OCI-LY1 (cell line): Measurements from ENCODE around the gene MTCL3.
"Not testable (repeated sequence)": the region's sequence is repeated elsewhere in the genome, so short reads cannot be mapped to it uniquely, and the experiment has no call there.

Experiments
- H2AFZ ChIP-seq: fragments of 200-600 bp; sonication (generic), shearing (Covaris generic); 2 replicates; pipeline ENCODE4 v1.6.0; 2014; ENCODE audit warnings: antibody characterized with exemption, mild to moderate bottlenecking, low read length
- H3F3A ChIP-seq: fragments of 200-600 bp; sonication (generic), shearing (Covaris generic); 2 replicates; pipeline ENCODE4 v1.6.0; 2014; ENCODE audit warnings: mild to moderate bottlenecking, antibody characterized with exemption, low read length, moderate library complexity; ENCODE audit not compliant: insufficient read depth
- H3K27ac ChIP-seq: fragments of 200-600 bp; sonication (generic); 2 replicates; pipeline ENCODE4 v1.5.1; 2014; ENCODE audit warnings: low read length, mixed run types, mild to moderate bottlenecking, low read depth; ENCODE audit not compliant: poor library complexity, severe bottlenecking
- H3K27me3 ChIP-seq: fragments of 200-600 bp; sonication (generic); 2 replicates; pipeline ENCODE4 v1.6.0; 2014; ENCODE audit warnings: antibody characterized with exemption, mild to moderate bottlenecking, low read length, moderate library complexity; ENCODE audit not compliant: insufficient read depth
- H3K36me3 ChIP-seq: fragments of 200-600 bp; sonication (generic); 2 replicates; pipeline ENCODE4 v1.6.1; 2014; ENCODE audit warnings: mild to moderate bottlenecking, antibody characterized with exemption, low read length, moderate library complexity, mixed read lengths; ENCODE audit not compliant: insufficient read depth
- H3K4me1 ChIP-seq: fragments of 200-600 bp; sonication (generic); 2 replicates; pipeline ENCODE4 v1.5.1; 2014; ENCODE audit warnings: mild to moderate bottlenecking, low read length, moderate library complexity; ENCODE audit not compliant: insufficient read depth, severe bottlenecking
- H3K4me2 ChIP-seq: fragments of 200-600 bp; sonication (generic), shearing (Covaris generic); 2 replicates; pipeline ENCODE4 v1.6.1; 2014; ENCODE audit warnings: low read length
- H3K4me3 ChIP-seq: fragments of 200-600 bp; sonication (generic); 2 replicates; pipeline ENCODE4 v1.5.1; 2014; ENCODE audit warnings: low read length, low read depth, mild to moderate bottlenecking, mixed read lengths; ENCODE audit not compliant: poor library complexity, severe bottlenecking
- H3K79me2 ChIP-seq: fragments of 200-600 bp; shearing (Covaris generic); 2 replicates; pipeline ENCODE4 v1.6.1; 2016; ENCODE audit warnings: mixed run types, low read length, mixed read lengths; ENCODE audit not compliant: insufficient read depth
- H3K9ac ChIP-seq: fragments of 200-600 bp; sonication (generic), shearing (Covaris generic); 2 replicates; pipeline ENCODE4 v1.6.1; 2014; ENCODE audit warnings: mild to moderate bottlenecking, low read length, mixed read lengths
- H3K9me2 ChIP-seq: fragments of 200-600 bp; sonication (generic), shearing (Covaris generic); 2 replicates; pipeline ENCODE4 v1.6.1; 2014; ENCODE audit warnings: low read depth, mild to moderate bottlenecking, low read length, mixed read lengths
- H3K9me3 ChIP-seq: fragments of 200-600 bp; shearing (Covaris generic); 2 replicates; pipeline ENCODE4 v1.6.1; 2014; ENCODE audit warnings: low read length, mixed read lengths
- H4K20me1 ChIP-seq: fragments of 200-600 bp; sonication (generic), shearing (Covaris generic); 2 replicates; pipeline ENCODE4 v1.6.0; 2016; ENCODE audit warnings: mild to moderate bottlenecking, low read length; ENCODE audit not compliant: insufficient read depth
- EZH2 ChIP-seq: fragments of 200-600 bp; sonication (generic), shearing (Covaris generic); IDR thresholded peaks from 2 replicates; pipeline ENCODE4 v1.8.0; 2017; ENCODE audit warnings: borderline replicate concordance, mixed run types, mild to moderate bottlenecking, antibody characterized with exemption, low read length, moderate library complexity, mixed read lengths
- TF ChIP-seq, protein P1 (sequence below): fragments of 200-600 bp; sonication (generic), shearing (Covaris generic); IDR thresholded peaks from 2 replicates; pipeline ENCODE4 v1.5.1; 2017; ENCODE audit warnings: mild to moderate bottlenecking, antibody characterized with exemption, low read length, moderate library complexity, mixed read lengths

The MTCL3 gene

DNA sequence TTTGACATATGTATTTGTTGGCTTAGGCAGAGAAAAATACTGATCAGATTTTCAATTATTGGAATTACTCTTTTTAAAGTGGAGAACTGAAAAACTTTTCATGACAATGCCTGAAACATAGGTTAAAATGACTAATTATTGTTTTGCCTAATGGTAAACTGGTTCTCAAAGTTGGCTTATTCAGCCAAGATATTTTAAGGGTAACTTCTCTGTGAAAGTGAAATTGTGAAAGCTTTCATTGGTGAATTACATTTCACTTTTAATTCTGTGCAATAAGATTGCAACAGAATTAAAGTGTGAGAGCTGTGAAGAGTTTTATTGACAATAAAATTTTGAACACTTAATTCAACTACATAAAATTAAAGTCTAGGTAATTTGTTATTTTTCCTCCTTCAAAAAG, 84.5 kb downstream of the MTCL3 start:
- H3K9ac ChIP-seq, result no peak overlapping the region
- H3K27me3 ChIP-seq, result no peaks in the 10 kb centered on the region
- no peaks in the 10 kb centered on the region for H3K9me3 ChIP-seq
- no peak overlapping the region for H3K4me3 ChIP-seq
- H2AFZ ChIP-seq, result no peak overlapping the region
- no peaks in the 10 kb centered on the region for H3K9me2 ChIP-seq
- no peaks in the 10 kb centered on the region for H3K79me2 ChIP-seq
- H3K36me3 ChIP-seq, result no peaks in the 10 kb centered on the region
- no peaks in the 10 kb centered on the region for H4K20me1 ChIP-seq
- H3K27ac ChIP-seq, result no peak overlapping the region
- H3K4me2 ChIP-seq, result no peak overlapping the region
- TF ChIP-seq, protein P1, sequence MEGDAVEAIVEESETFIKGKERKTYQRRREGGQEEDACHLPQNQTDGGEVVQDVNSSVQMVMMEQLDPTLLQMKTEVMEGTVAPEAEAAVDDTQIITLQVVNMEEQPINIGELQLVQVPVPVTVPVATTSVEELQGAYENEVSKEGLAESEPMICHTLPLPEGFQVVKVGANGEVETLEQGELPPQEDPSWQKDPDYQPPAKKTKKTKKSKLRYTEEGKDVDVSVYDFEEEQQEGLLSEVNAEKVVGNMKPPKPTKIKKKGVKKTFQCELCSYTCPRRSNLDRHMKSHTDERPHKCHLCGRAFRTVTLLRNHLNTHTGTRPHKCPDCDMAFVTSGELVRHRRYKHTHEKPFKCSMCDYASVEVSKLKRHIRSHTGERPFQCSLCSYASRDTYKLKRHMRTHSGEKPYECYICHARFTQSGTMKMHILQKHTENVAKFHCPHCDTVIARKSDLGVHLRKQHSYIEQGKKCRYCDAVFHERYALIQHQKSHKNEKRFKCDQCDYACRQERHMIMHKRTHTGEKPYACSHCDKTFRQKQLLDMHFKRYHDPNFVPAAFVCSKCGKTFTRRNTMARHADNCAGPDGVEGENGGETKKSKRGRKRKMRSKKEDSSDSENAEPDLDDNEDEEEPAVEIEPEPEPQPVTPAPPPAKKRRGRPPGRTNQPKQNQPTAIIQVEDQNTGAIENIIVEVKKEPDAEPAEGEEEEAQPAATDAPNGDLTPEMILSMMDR, result no peak
- TF ChIP-seq EZH2, result no peak
- H3F3A ChIP-seq, result no peaks in the 10 kb centered on the region
- no peaks in the 10 kb centered on the region for H3K4me1 ChIP-seq

DNA sequence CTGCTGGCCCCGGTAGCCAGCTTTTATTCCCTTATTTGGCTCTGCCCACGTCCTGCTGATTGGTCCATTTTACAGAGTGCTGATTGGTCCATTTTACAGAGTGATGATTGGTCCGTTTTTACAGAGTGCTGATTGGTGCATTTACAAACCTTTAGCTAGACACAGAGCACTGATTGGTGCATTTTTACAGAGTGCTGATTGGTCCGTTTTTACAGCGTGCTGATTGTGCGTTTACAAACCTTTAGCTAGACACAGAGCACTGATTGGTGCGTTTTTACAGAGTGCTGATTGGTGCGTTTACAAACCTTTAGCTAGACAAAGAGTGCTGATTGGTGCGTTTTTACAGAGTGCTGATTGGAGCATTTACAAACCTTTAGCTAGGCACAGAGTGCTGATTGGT, 90.6 kb downstream of the MTCL3 start:
- H3K4me1 ChIP-seq, H3K36me3 ChIP-seq, H3K4me3 ChIP-seq, H3K4me2 ChIP-seq, H3K79me2 ChIP-seq, H3K9me2 ChIP-seq, H3F3A ChIP-seq, H3K9ac ChIP-seq, H3K27ac ChIP-seq, H2AFZ ChIP-seq, H3K27me3 ChIP-seq, H3K9me3 ChIP-seq, H4K20me1 ChIP-seq: not testable (repeated sequence)

DNA sequence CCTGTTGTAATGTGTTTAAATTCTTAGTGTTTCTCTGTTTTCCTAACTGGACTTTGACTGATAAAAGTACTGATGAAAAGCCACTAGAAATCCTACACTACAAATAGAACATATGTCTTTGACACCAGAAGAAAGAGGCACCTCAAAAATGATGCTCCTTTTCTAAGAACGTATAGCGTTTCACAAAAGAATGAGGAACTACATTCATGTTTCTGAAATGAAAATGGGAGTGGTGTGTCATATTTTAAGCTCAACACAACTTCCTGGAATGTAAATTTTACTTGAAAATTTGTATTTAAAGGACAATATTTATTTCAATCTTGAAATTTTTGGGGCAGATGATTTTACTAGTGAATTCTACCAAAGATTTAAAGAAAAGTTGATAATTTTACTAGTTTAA, 95.2 kb downstream of the MTCL3 start:
- Histone ChIP-seq H3K27me3 (no peaks in the 10 kb centered on the region), H3K9ac (no peak overlapping the region), H4K20me1 (no peaks in the 10 kb centered on the region), H2AFZ (no peak overlapping the region), H3K4me2 (no peak overlapping the region), H3K36me3 (no peaks in the 10 kb centered on the region), H3K79me2 (no peaks in the 10 kb centered on the region), H3K9me3 (no peaks in the 10 kb centered on the region), H3K9me2 (no peaks in the 10 kb centered on the region), H3F3A (no peaks in the 10 kb centered on the region), H3K4me1 (no peaks in the 10 kb centered on the region), H3K27ac (no peak overlapping the region), H3K4me3 (no peak overlapping the region)
- no peak for TF ChIP-seq EZH2
- TF ChIP-seq, protein P1, result no peak
